Measurements from ENCODE around the gene MAB21L3. TPM values are rescaled to one million over a fixed set of nuclear protein-coding genes. Genes with fewer than 3 reads are reported as not detected.

MAB21L3 gene
- total and polyA plus RNA-seq, 12 donors: 0.03 to 1.8 (median 0.38) TPM; not detected in 8

GRCh38 chr1:116127123-116127847 lies 16.1 kb downstream of the MAB21L3 start:
- WGBS, 4 donors: 83 to 88% (median 87%) methylated on average over 8 to 13 of the region's 13 CpGs
- intact Hi-C loops (cut with DNase I): no loop called here
- no peak for DNase-seq
- Histone ChIP-seq H3K4me3 (no peak overlapping the region), H3K27ac (no peak overlapping the region), H3K9me3 (replicated peaks in 1 of 3) (no peaks in the 10 kb centered on the region), H3K4me1 (replicated peaks in 1 of 2) (no peaks in the 10 kb centered on the region), H3K27me3 (no peaks in the 10 kb centered on the region), H3K36me3 (replicated peaks in 1 of 2) (no peaks in the 10 kb centered on the region)
- no peak for TF ChIP-seq POLR2A (IDR thresholded peaks at IDR 0.05)
- TF ChIP-seq, protein P1, sequence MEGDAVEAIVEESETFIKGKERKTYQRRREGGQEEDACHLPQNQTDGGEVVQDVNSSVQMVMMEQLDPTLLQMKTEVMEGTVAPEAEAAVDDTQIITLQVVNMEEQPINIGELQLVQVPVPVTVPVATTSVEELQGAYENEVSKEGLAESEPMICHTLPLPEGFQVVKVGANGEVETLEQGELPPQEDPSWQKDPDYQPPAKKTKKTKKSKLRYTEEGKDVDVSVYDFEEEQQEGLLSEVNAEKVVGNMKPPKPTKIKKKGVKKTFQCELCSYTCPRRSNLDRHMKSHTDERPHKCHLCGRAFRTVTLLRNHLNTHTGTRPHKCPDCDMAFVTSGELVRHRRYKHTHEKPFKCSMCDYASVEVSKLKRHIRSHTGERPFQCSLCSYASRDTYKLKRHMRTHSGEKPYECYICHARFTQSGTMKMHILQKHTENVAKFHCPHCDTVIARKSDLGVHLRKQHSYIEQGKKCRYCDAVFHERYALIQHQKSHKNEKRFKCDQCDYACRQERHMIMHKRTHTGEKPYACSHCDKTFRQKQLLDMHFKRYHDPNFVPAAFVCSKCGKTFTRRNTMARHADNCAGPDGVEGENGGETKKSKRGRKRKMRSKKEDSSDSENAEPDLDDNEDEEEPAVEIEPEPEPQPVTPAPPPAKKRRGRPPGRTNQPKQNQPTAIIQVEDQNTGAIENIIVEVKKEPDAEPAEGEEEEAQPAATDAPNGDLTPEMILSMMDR (IDR thresholded peaks at IDR 0.05): no peak

DNA sequence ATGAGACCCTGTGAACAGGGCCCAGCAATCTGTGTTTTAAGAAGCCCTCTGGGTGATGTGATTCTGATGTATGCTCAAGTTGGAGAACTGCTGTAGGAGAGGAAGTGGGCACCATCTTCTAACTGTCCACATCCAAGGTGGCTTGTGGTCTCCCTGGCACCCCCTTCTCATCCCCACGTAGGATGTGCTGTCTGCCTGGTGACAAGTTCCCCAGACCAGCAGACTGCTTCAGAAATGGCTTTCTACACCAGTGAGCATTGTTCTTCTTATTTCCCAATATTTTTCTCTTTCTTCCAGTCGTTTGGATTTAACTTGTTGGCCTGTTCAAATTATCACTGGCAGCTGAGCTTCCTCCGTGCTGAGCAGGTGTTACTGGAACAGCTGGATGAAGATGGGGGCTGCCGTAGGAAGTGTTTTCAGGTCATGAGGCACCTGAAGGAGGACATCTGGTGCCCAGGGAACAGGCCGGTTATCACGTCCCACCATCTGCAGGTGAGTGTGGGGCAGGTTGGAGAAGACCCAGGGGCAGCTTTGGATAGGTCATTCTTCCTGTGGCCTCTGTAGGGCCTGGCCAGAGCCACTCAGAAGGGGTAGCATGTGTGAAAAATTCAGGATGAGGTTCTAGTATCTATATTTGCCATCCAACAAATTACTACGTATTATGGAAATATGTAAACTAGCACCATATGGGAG lies 16.8 kb downstream of the MAB21L3 start:
- Histone ChIP-seq H3K4me1 (replicated peaks in 1 of 2) (no peaks in the 10 kb centered on the region), H3K4me3 (no peak overlapping the region), H3K27ac (no peak overlapping the region), H3K36me3 (replicated peaks in 1 of 2) (no peaks in the 10 kb centered on the region), H3K27me3 (no peaks in the 10 kb centered on the region), H3K9me3 (replicated peaks in 1 of 3) (no peaks in the 10 kb centered on the region)
- WGBS, 4 donors: 78 to 85% (median 83%) methylated on average over 7 of the region's 7 CpGs
- TF ChIP-seq, protein P1 (IDR thresholded peaks at IDR 0.05): no peak
- TF ChIP-seq POLR2A (IDR thresholded peaks at IDR 0.05): no peak
- no peak for DNase-seq
- intact Hi-C loops (cut with DNase I): no loop called here

- no peak overlapping the region for H3K4me3 ChIP-seq
- no peak overlapping the region for H3K27ac ChIP-seq
- DNase-seq: no peak
- no peaks in the 10 kb centered on the region for H3K36me3 ChIP-seq (replicated peaks in 1 of 2)
- intact Hi-C loops (cut with DNase I): no loop called here
- TF ChIP-seq POLR2A (IDR thresholded peaks at IDR 0.05): no peak
- TF ChIP-seq, protein P1 (IDR thresholded peaks at IDR 0.05): no peak
- WGBS, 4 donors: 80 to 89% (median 86%) methylated on average over 3 of the region's 3 CpGs
- H3K9me3 ChIP-seq (replicated peaks in 1 of 3): no peaks in the 10 kb centered on the region
- no peaks in the 10 kb centered on the region for H3K27me3 ChIP-seq
- H3K4me1 ChIP-seq (replicated peaks in 1 of 2): no peaks in the 10 kb centered on the region
Observed at GRCh38 chr1:116128664-116129063, 17.5 kb downstream of the MAB21L3 start.

DNA sequence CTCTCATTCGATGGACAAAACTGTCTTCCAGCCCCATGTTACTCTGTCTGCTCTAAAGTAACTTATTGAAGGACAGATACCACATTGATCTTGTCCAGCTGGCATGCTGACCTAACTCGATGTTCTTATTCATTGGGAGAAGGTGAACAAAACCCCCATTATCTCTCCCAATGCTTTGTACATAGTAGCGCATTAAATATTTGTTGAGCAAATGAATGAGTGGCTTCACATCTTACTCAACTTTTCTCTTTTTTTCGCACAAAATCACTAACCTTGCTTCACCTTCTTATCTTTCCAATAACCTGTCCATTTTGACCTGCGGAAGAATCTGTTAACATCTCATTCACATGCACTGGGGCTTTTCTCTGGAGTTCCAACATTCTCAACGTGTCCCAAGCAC lies 18.3 kb downstream of the MAB21L3 start:
- DNase-seq: no peak
- Histone ChIP-seq H3K4me1 (replicated peaks in 1 of 2) (no peaks in the 10 kb centered on the region), H3K27me3 (no peaks in the 10 kb centered on the region), H3K4me3 (no peak overlapping the region), H3K27ac (no peak overlapping the region), H3K36me3 (replicated peaks in 1 of 2) (no peaks in the 10 kb centered on the region), H3K9me3 (replicated peaks in 1 of 3) (no peaks in the 10 kb centered on the region)
- WGBS, 4 donors: 84 to 88% (median 86%) methylated on average over 6 of the region's 6 CpGs
- TF ChIP-seq POLR2A (IDR thresholded peaks at IDR 0.05): no peak
- intact Hi-C loops (cut with DNase I): no loop called here

Data from adrenal gland (tissue), 12 donors.